ENCODE results near the gene TNS2. TPM values are rescaled to one million over a fixed set of nuclear protein-coding genes. Genes with fewer than 3 reads are reported as not detected.

Gene TNS2
- total RNA-seq, 1 donor from 2014 or later, result 14.9 TPM

DNA sequence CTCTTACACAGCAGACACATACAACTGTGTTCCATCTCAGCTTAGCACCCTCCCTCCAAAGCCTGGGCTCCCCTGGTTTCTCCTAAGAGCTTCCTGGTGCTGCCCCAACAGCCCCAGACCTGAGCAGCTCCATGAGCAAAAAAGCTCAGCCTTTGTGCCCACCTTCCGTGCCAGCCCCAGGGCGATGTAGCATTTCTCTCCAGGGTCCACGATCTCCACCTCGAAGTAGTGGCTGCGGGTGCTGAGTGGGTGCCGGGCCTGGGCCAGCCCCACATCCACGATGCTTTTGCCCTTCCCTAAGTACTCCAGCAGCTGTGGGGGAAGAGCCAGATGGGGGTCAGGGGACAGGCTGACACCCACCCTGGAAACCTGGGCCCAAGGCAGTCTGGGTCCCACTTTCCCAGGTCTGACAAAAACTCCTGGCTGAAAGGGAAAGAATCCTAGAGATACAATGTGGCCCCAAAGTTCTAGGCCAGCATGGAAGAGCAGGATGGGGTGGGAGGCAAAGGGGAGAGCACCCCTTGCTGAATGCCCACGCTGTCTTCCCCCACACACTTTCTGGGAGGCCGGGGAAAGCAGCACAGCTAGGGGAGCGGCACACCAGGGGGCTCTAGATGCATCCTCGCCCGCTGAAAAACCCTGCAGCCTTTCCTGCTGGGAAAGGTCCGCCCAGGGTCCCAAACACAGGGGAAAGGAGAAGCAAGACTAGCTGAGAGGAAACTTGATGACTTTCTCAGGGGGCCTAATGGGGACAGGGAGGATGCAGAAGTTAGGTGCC, 18.3 kb downstream of the TNS2 start:
- DNase-seq (ENCODE audit: low read depth, low spot score), result no peak

DNA sequence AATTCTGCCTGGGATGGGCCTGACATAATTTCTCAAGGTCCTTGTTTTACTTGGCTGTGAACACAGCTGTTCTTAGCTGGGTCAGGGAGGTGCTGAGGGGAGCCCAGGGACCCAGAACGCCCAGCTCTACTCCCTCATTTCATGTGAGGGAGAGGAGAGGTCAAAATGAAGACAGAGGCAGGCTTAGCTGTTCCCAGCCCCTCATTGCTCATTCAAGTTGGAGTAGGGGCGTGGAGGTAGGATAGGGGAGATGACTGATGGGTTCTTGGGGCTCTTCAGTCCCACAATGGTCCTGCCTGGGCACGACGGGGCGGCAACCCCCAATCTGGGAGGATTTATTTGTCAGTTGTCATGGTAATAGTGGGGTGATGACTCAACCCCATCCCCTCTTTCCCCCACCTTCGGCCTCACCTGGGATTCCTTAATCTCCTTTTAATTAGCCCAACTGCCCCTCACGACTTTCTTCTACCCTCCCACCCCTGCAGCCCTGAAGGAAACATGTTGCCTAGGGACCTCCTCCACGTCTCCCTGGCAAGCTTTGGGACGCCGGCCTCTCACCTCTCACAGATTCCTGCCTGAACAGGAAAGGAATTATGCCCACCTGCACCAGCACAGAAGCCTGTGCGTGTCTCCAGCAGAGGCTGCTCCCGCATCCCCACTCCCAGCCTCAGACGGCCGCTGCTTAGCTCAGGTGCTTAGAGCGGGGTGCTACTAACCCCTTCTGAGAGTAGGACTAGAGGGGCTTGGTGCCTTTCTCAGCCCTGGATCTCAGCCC, 19.1 kb downstream of the TNS2 start:
- DNase-seq (ENCODE audit: low read depth, low spot score), result no peak

DNA sequence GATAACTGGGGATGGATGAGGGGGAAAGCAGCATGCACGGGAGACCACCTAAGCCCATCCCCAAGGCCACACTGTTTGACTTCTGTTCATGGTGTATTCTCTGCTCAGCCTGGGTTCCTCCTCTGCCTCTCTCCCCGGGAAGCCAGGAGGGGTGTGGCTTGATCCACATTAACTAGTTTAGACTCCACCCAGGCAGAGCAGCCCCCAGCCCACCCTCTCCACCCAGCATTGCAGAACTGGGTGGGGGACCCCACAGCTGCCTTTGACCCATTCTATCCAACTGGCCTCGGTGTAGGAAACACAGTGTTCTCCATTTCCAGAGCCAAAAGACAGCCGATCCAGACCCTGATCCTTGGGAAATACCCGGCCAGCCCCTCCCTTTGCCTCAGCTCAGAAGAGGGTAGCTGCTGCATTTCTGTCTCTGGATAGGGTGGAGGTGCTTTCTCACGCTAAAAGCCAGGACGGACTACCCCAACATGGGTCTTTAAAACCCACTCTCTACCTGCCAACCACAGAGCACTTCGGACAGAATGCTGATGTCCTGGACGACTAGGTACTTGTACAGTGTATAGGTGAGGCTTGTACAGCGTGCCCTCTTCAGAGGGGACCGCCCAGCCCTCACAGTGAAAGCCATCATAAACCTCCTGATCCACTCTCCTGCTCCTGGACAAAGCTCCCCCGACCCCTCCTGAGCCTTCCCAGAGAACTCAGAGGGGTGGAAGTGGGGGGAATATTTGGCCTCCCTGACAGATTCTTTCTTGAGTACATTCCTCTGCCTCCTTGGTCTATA, 20.0 kb downstream of the TNS2 start:
- DNase-seq (ENCODE audit: low read depth, low spot score), result no peak

GRCh38 chr12:53070877-53071492, 21.1 kb downstream of the TNS2 start:
- no peak for DNase-seq (ENCODE audit: low read depth, low spot score)

DNA sequence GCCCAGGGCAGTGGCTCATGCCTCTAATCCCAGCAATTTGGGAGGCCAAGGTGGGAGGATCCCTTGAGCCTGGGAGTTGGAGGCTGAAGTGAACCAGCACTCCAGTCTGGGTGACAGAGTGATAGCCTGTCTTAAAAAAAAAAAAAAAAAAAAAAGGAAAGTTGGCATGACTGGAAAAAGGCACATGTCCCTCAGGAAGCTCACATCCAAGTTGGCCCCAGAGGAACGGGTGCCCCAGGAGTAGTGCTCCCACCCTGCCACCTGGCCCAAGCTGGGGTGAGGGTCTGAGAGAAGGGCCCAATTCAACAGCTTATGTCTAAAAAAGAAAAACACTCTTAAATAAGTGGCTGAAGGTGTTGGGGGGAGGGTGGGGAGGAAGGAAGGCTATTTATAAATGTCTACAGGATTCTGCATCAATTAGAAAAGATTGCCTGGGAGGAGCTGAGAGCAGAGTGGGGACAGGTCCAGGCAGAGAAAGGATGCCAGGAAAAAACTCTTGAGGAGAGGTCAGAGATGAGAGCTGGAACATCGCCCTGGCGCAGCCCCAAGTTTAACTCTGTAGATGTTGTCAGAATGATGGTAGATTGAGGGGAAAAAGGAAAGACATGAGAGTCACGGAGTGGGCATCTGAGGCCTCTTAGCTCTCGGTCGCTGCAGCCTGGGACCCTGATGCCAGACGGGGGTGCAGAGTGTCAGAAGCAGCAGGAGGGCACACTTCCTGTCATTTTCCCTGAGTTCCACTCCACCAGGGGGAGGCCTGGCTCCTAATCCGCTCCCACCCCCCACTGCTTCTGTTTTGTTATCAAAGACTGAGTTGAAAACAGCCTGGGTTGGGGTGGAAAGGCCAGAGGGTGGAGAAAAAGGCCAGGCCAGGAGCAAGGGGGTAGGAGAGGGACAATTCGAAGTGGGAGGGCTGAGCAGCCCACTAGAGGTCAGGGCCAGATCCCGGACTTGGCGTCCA, 22.0 kb downstream of the TNS2 start:
- DNase-seq (ENCODE audit: low read depth, low spot score), result no peak

DNA sequence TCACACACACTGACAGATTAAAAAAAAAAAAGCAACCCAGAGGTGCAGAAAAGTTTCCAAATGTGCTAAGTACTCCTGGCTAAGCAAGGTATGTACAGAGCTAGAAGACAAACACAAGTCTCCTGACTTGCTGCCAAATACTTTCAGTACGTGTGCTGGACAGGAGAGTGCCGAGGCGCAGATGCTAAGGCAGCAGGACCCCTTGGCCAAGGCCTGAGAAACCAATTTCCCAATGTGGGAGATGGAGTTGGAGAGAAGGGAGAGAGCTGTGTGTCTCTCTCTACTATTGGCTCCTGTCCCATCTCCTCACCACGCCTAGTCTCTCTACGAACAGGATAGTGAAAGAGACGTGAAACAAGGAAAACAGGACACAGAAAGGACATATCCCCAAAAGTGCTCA, 24.0 kb downstream of the TNS2 start:
- no peak for DNase-seq (ENCODE audit: low read depth, low spot score)

GRCh38 chr12:53074283-53074998, 24.6 kb downstream of the TNS2 start:
- no peak for DNase-seq (ENCODE audit: low read depth, low spot score)

DNA sequence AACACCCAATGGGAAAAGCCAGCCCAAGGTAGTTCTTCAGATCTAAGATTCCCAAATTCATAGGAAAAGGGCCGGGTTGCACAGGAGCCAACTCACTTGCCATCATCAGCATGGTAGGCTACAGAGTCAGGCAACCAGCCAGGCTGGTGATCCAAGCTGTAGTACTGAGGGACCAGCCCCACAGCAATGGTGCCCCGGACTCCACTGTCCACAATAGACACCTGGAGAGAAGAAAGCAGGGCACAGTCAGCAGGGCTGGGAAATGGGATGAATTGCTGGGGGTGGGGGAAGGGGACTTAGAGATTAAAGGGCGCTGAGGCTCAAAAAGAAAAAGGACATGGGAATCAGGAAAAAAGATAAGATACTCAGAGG, 25.1 kb downstream of the TNS2 start:
- no peak for DNase-seq (ENCODE audit: low read depth, low spot score)

GRCh38 chr12:53076461-53076860, 26.6 kb downstream of the TNS2 start:
- no peak for DNase-seq (ENCODE audit: low read depth, low spot score)

- no peak for DNase-seq (ENCODE audit: low read depth, low spot score)
Observed at GRCh38 chr12:53077030-53077429, 27.2 kb downstream of the TNS2 start.

- DNase-seq (ENCODE audit: low read depth, low spot score), result no peak
Observed at GRCh38 chr12:53078425-53079225, 28.8 kb downstream of the TNS2 start.

GRCh38 chr12:53079226-53080117, 29.6 kb downstream of the TNS2 start, which contains the start of gene SPRYD3:
TSS of gene SPRYD3 (minus strand) at chr12:53079390. CDS start at chr12:53079333, 57 bp downstream.
- DNase-seq (ENCODE audit: low read depth, low spot score), result peak; percentile 79

- no peak for DNase-seq (ENCODE audit: low read depth, low spot score)
Observed at GRCh38 chr12:53082637-53083175, 32.8 kb downstream of the TNS2 start.

- DNase-seq (ENCODE audit: low read depth, low spot score), result no peak
Observed at GRCh38 chr12:53086361-53086760, 36.5 kb downstream of the TNS2 start.

DNA sequence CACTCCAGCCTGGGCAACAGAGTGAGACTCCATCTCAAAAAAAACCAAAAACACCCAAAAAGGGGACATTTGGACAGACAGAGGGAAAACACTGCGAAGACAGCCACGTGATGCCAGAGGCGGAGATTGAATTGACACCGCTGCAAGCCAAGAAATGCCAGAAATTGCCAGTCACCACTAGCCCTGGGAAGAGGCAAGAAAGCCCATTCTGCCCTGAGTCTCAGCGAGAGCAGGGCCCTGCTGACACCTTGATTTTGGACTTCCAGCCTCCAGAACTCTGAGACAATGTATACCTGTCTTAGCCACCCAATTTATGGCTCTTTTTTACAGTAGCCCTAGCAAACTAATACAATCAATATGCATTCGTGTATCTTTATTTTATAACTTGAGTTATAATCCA, 40.2 kb downstream of the TNS2 start:
- DNase-seq (ENCODE audit: low read depth, low spot score), result no peak

- DNase-seq (ENCODE audit: low read depth, low spot score), result no peak
Observed at GRCh38 chr12:53090554-53090953, 40.7 kb downstream of the TNS2 start.

GRCh38 chr12:53091756-53092155, 41.9 kb downstream of the TNS2 start:
- no peak for DNase-seq (ENCODE audit: low read depth, low spot score)

Measured in pulmonary artery endothelial cell (primary cell).